ENCODE measurements around the gene MIPEP. TPM values are rescaled to one million over a fixed set of nuclear protein-coding genes. Genes with fewer than 3 reads are reported as not detected.

MIPEP gene
- total and polyA plus RNA-seq, 9 donors: 7.7 to 11.7 (median 9.2) TPM

DNA sequence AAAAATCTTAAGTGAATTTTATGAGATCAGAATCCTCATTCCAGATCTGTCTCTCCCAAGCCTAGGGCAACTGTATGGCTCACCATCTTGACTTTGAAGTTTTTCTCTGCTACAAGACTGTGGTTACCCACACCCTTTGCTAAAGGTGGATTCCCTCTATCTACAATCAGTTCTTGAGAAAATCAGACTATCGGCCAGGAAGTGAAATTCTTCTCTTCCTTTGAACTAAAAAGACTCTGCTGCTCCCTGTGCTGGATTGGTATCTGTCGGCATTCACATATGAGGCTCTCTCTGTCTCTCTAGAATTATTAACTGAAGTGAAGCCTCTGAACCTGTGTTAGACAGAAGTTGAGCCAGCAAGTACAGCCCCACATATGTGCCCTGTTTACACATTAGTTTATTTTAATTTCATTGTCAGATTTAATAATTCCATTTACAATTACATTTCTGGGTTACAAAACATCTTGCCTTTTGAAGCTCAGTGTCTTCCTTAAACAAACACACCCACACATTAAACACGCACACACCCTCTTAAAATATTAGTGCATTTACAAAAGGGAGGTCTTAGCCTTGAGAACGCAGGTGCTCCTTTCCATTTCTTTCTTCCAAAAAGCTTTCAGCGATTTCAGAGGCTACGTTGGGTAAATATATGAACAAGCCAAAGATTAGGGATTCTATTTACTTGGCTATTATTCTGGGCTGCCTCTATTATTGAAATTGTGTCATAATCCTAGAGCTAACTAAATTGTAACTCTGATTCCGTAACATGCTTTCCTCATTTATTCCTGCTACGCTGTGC lies 145.7 kb downstream of the MIPEP start:
- WGBS (ENCODE audit: insufficient coverage): no CpG with 5 or more reads among the region's 8 CpGs
- Histone ChIP-seq H3K36me3 (ENCODE audit: control insufficient read depth, insufficient read depth, low read length) (no peaks in the 10 kb centered on the region), H3K27me3 (ENCODE audit: control insufficient read depth, insufficient read depth, low read length) (no peaks in the 10 kb centered on the region), H3K4me3 (ENCODE audit: low read length) (no peak overlapping the region), H3K9me3 (replicated peaks; ENCODE audit: control insufficient read depth, low read depth, low read length) (no peaks in the 10 kb centered on the region), H3K27ac (ENCODE audit: low read length) (no peak overlapping the region), H3K4me1 (ENCODE audit: control insufficient read depth, insufficient read depth, low read length) (no peaks in the 10 kb centered on the region)
- DNase-seq: peak; percentile 17

DNA sequence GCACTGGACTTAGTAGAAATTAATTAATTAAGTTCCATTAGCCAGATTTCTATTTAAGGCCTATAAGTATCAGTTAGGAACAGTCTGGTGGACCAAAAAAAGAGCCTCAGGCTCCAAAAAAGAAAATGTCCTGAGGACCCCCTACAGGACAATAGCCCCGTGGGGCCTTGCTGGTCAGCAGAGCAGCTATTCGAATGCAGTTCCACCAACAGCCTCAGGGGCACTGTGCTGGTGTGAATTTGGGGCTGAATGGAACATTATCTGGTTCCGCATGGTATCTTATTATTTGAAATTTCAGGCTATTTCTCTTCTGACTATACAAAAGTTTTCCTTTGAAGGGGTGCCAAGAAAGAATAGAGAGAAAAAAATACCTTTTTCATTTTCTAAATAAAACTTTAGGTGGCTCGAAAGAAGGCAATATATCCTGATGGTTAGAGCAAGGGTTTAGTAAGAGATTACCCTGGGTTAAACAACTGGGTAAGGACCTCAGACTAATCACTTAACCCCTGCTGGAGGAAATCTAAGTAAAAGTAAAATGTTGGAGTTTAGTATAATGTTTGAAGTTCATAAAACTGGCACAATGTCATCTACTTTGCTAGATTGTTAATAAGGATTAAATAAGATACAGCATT lies 147.2 kb downstream of the MIPEP start:
- Histone ChIP-seq H3K4me3 (ENCODE audit: low read length) (no peak overlapping the region), H3K27me3 (ENCODE audit: control insufficient read depth, insufficient read depth, low read length) (no peaks in the 10 kb centered on the region), H3K27ac (ENCODE audit: low read length) (no peak overlapping the region), H3K9me3 (replicated peaks; ENCODE audit: control insufficient read depth, low read depth, low read length) (no peaks in the 10 kb centered on the region), H3K4me1 (ENCODE audit: control insufficient read depth, insufficient read depth, low read length) (no peaks in the 10 kb centered on the region), H3K36me3 (ENCODE audit: control insufficient read depth, insufficient read depth, low read length) (no peaks in the 10 kb centered on the region)
- WGBS (ENCODE audit: insufficient coverage): 100% methylated on average over 1 of the region's 4 CpGs
- no peak for DNase-seq

DNA sequence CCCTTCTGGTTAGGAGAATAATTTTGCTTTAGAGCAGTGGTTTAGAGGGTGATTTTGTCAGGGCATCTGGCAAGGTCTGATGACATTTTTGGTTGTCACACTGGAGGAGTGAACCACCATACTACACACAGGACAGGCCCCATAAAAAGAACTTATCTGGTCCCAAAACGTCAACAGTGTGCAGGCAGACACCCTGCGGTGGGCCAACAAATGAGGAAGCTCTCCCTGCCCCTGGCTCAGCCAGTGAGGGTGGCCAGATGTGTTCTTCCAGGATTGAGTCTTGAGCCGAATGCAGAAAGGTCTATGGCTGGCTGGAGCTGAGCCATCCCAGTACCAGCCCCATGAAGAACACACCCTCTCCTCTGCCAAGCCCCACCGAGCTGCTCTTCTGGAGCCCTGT lies 149.2 kb downstream of the MIPEP start:
- 74% methylated on average over 3 of the region's 4 CpGs for WGBS (ENCODE audit: insufficient coverage)

DNA sequence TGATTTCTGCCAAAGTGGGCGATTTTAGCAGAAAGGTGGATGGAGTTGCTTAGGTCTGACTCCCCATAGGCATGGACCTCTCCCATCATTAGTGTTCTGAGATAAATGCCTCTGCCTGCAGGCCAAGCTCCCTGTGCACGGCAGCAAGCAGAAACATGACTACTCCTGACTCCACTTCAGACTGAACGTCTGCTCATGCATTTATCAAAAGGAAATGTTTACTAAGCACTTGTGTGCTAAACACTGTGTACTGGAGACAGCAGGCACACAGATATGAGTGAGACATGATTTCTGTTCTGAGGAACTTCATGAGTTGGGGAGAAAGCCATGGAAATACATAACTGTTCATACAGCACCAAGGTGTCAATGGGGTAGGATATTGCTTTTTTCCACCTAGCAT lies 149.6 kb downstream of the MIPEP start:
- DNase-seq: no peak
- H3K27me3 ChIP-seq (ENCODE audit: control insufficient read depth, insufficient read depth, low read length): no peaks in the 10 kb centered on the region
- 50% methylated on average over 1 of the region's 3 CpGs for WGBS (ENCODE audit: insufficient coverage)

More for the DNA sequence above, 149.2 kb downstream of the MIPEP start:
- Histone ChIP-seq H3K27ac (ENCODE audit: low read length) (no peak overlapping the region), H3K4me1 (ENCODE audit: control insufficient read depth, insufficient read depth, low read length) (no peaks in the 10 kb centered on the region), H3K9me3 (replicated peaks; ENCODE audit: control insufficient read depth, low read depth, low read length) (no peaks in the 10 kb centered on the region), H3K27me3 (ENCODE audit: control insufficient read depth, insufficient read depth, low read length) (no peaks in the 10 kb centered on the region), H3K36me3 (ENCODE audit: control insufficient read depth, insufficient read depth, low read length) (no peaks in the 10 kb centered on the region), H3K4me3 (ENCODE audit: low read length) (no peak overlapping the region)
- no peak for DNase-seq

DNA sequence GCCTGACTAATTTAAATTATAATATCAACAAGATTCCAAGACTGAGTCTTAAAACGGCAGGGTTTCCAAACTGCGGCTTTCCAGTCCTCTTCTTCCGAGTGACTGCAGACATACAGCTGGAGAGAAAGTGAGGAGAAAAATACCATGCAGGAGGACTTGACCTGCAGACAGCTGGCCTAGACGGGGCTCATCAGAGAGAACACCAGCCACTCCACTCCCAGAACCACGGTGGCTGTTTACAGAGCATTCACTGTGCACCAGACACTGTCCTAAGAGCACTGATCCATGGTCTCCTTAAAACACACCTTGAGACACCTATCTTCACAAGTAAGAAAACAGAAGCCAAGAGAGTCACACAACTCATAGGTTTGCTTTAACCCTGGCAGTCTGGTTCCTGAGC lies 152.7 kb downstream of the MIPEP start:
- WGBS (ENCODE audit: insufficient coverage): 58% methylated on average over 2 of the region's 5 CpGs
- no peaks in the 10 kb centered on the region for H3K36me3 ChIP-seq (ENCODE audit: control insufficient read depth, insufficient read depth, low read length)
- H3K27ac ChIP-seq (ENCODE audit: low read length): no peak overlapping the region
- no peak overlapping the region for H3K4me3 ChIP-seq (ENCODE audit: low read length)
- no peak for DNase-seq
- H3K4me1 ChIP-seq (ENCODE audit: control insufficient read depth, insufficient read depth, low read length): no peaks in the 10 kb centered on the region
- no peaks in the 10 kb centered on the region for H3K27me3 ChIP-seq (ENCODE audit: control insufficient read depth, insufficient read depth, low read length)
- no peaks in the 10 kb centered on the region for H3K9me3 ChIP-seq (replicated peaks; ENCODE audit: control insufficient read depth, low read depth, low read length)

More for the DNA sequence above, 149.6 kb downstream of the MIPEP start:
- Histone ChIP-seq H3K9me3 (replicated peaks; ENCODE audit: control insufficient read depth, low read depth, low read length) (no peaks in the 10 kb centered on the region), H3K4me3 (ENCODE audit: low read length) (no peak overlapping the region), H3K4me1 (ENCODE audit: control insufficient read depth, insufficient read depth, low read length) (no peaks in the 10 kb centered on the region), H3K36me3 (ENCODE audit: control insufficient read depth, insufficient read depth, low read length) (no peaks in the 10 kb centered on the region), H3K27ac (ENCODE audit: low read length) (no peak overlapping the region)

DNA sequence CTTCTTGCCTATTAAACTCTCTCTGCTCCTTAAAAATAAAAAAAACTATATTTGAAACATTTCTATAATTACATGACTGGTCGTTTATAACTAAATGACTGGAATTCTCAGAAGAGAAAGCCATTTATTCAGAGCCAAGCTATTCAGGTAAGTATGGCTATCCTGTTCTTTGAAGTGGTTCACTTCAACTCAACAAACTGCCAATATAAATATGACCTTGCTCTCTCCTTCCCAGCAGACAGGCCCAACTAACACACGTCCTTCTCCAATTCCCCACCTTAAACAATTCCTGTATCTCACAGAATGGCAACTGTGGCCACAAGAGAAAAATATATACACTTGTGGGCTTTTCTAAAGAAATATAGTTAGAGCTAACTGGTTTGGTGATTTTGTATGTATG lies 153.9 kb downstream of the MIPEP start:
- 80% methylated on average over 1 of the region's 2 CpGs for WGBS (ENCODE audit: insufficient coverage)
- H3K36me3 ChIP-seq (ENCODE audit: control insufficient read depth, insufficient read depth, low read length): no peaks in the 10 kb centered on the region
- H3K4me3 ChIP-seq (ENCODE audit: low read length): no peak overlapping the region
- H3K27me3 ChIP-seq (ENCODE audit: control insufficient read depth, insufficient read depth, low read length): no peaks in the 10 kb centered on the region
- DNase-seq: no peak
- no peaks in the 10 kb centered on the region for H3K4me1 ChIP-seq (ENCODE audit: control insufficient read depth, insufficient read depth, low read length)
- no peak overlapping the region for H3K27ac ChIP-seq (ENCODE audit: low read length)
- H3K9me3 ChIP-seq (replicated peaks; ENCODE audit: control insufficient read depth, low read depth, low read length): no peaks in the 10 kb centered on the region

DNA sequence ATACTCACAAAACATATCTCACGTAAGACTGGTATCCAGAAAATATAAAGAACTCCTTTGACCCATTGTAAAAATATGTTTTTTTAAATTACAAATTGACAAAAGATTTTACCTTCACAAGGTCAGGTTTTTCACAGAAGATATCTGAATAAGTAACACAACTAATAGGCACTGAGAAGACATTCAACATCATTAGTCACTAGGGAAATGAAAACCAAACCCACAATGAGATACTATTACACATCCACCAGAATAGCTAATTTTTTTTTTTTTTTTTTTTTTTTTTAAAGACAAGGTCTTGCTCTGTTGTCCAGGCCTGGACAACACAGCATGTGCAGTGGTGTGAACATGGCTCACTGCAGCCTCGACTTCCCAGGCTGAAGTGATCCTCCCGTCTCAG lies 157.5 kb downstream of the MIPEP start:
- no peaks in the 10 kb centered on the region for H3K27me3 ChIP-seq (ENCODE audit: control insufficient read depth, insufficient read depth, low read length)
- H3K27ac ChIP-seq (ENCODE audit: low read length): no peak overlapping the region
- WGBS (ENCODE audit: insufficient coverage): 100% methylated on average over 1 of the region's 3 CpGs
- no peaks in the 10 kb centered on the region for H3K36me3 ChIP-seq (ENCODE audit: control insufficient read depth, insufficient read depth, low read length)
- no peaks in the 10 kb centered on the region for H3K9me3 ChIP-seq (replicated peaks; ENCODE audit: control insufficient read depth, low read depth, low read length)
- no peak overlapping the region for H3K4me3 ChIP-seq (ENCODE audit: low read length)
- no peak for DNase-seq
- no peaks in the 10 kb centered on the region for H3K4me1 ChIP-seq (ENCODE audit: control insufficient read depth, insufficient read depth, low read length)

DNA sequence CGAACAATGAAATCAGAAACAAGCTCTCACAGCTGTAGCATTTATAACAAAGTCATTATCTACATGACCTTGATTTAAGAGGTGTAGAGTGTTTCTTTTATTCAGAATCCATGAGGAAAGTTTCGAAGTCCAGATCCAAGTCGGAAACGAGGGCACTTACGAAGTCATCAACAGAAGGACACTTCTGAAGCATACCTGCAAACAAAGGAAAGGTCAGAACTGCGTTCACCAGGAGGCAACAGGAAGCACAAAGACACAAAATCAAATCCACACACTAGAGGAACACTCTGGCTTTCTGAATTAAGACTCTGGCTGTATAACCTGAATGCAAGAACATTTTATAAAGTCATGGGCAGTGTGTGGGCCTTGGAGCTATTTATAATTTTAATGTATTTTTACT lies 158.9 kb downstream of the MIPEP start:
- DNase-seq: no peak
- Histone ChIP-seq H3K4me1 (ENCODE audit: control insufficient read depth, insufficient read depth, low read length) (no peaks in the 10 kb centered on the region), H3K36me3 (ENCODE audit: control insufficient read depth, insufficient read depth, low read length) (no peaks in the 10 kb centered on the region), H3K27me3 (ENCODE audit: control insufficient read depth, insufficient read depth, low read length) (no peaks in the 10 kb centered on the region), H3K9me3 (replicated peaks; ENCODE audit: control insufficient read depth, low read depth, low read length) (no peaks in the 10 kb centered on the region), H3K4me3 (ENCODE audit: low read length) (no peak overlapping the region), H3K27ac (ENCODE audit: low read length) (no peak overlapping the region)
- WGBS (ENCODE audit: insufficient coverage): 70% methylated on average over 4 of the region's 6 CpGs

DNA sequence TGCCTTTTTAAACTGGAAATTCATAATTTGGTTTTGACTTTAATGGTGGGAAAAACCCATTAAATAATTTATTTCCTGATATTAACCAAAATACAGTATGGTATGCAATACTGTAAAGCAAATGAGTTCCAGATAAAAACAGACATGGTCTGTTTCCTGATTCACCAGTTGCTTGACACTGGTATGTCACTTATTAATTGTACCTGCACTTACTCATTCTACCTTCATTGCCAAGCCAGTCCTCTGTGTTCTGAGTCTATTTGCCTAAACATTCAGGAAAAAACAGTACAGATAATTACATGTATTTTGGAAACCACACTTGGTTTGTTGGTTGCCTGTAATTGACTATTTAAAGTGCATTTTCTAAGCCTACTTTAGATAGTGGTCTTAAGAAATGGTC lies 159.7 kb downstream of the MIPEP start:
- no peak overlapping the region for H3K27ac ChIP-seq (ENCODE audit: low read length)

DNA sequence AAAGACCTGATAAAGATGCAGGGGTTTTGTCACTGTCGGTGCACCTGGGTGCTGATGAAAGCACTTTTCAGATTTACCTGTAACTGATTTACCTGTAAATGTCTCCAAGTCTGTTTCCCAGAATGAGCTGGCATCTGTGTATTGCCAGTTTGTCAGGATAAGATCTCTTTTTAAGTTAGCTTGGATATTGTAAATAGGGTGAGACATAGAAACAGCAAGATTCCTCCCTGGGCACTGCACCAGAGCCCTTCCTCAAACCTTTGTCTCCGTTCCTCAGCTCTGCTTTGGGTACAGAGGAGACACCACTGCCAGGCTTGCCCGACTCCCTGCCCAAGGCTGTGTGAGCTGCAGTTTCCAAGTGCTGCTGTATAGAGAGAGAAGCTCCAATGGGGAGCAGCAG lies 160.4 kb downstream of the MIPEP start:
- Histone ChIP-seq H3K4me3 (ENCODE audit: low read length) (no peak overlapping the region), H3K27ac (ENCODE audit: low read length) (no peak overlapping the region), H3K27me3 (ENCODE audit: control insufficient read depth, insufficient read depth, low read length) (no peaks in the 10 kb centered on the region), H3K9me3 (replicated peaks; ENCODE audit: control insufficient read depth, low read depth, low read length) (no peaks in the 10 kb centered on the region), H3K4me1 (ENCODE audit: control insufficient read depth, insufficient read depth, low read length) (no peaks in the 10 kb centered on the region), H3K36me3 (ENCODE audit: control insufficient read depth, insufficient read depth, low read length) (no peaks in the 10 kb centered on the region)
- WGBS (ENCODE audit: insufficient coverage): 100% methylated on average over 1 of the region's 3 CpGs
- DNase-seq: no peak

More for the DNA sequence above, 159.7 kb downstream of the MIPEP start:
- DNase-seq: no peak
- H3K4me1 ChIP-seq (ENCODE audit: control insufficient read depth, insufficient read depth, low read length): no peaks in the 10 kb centered on the region
- no peaks in the 10 kb centered on the region for H3K9me3 ChIP-seq (replicated peaks; ENCODE audit: control insufficient read depth, low read depth, low read length)
- H3K4me3 ChIP-seq (ENCODE audit: low read length): no peak overlapping the region
- no peaks in the 10 kb centered on the region for H3K27me3 ChIP-seq (ENCODE audit: control insufficient read depth, insufficient read depth, low read length)
- H3K36me3 ChIP-seq (ENCODE audit: control insufficient read depth, insufficient read depth, low read length): no peaks in the 10 kb centered on the region
